Measurements from ENCODE around the gene FCER1G.

- TF ChIP-seq CTCF (IDR thresholded peaks at IDR 0.05) (peak; percentile 77 to 89 (median 83)), POLR2A (IDR thresholded peaks at IDR 0.05) (no peak), POLR2AphosphoS5 (IDR thresholded peaks at IDR 0.05) (no peak)
Measured at GRCh38 chr1:161192476-161193465, 22.3 kb upstream of the FCER1G start.
